ENCODE measurements around the gene TLE2. TPM values are rescaled to one million over a fixed set of nuclear protein-coding genes. Genes with fewer than 3 reads are reported as not detected.

TLE2 gene
- total and polyA plus RNA-seq, 9 of the 15 experiments (the other 6 are each of a cell fraction or from before 2014, with no cell fraction given): 0.35 to 13.1 (median 6.2) TPM

- no peaks in the 10 kb centered on the region for H4K20me1 ChIP-seq (replicated peaks; ENCODE audit: control insufficient read depth, insufficient read depth, low read length)
- peaks cover 4 to 30% of the 10 kb centered on the region in 2 experiments; a peak in 4 of 5 replicates for H3K4me1 ChIP-seq (replicated peaks in 1 of 2; ENCODE audit: control insufficient read depth in 2 of 2, insufficient read depth in 2 of 2, low read length in 2 of 2)
- DNase-seq (ENCODE audit: extremely low read depth in 1 of 4, low spot score in 3 of 4): no peak
- H3K9ac ChIP-seq (ENCODE audit: insufficient read depth in 1 of 2, low read depth in 2 of 2, low read length in 2 of 2): 0 out of 4 replicates have a peak overlapping the region, but pooled peaks of 1 of the 2 experiments have one; percentile 42
- TF ChIP-seq CHD1 (IDR thresholded peaks at IDR 0.05; ENCODE audit: low read length) (no peak), RCOR1 (IDR thresholded peaks at IDR 0.05; ENCODE audit: borderline replicate concordance in 1 of 2, low read depth in 2 of 2, low read length in 2 of 2) (peak; percentile 77 to 83; a peak in 2 of 4 replicates), SPI1 (IDR thresholded peaks at IDR 0.05; ENCODE audit: borderline replicate concordance, low read depth, low read length) (no peak), RBM25 (IDR thresholded peaks at IDR 0.05; ENCODE audit: low read depth, low read length, severe bottlenecking) (peak; percentile 97), ZC3H4 (CRISPR knock-in tag; IDR thresholded peaks at IDR 0.05; ENCODE audit: borderline replicate concordance) (no peak), CEBPG (CRISPR knock-in tag; IDR thresholded peaks at IDR 0.05) (no peak), CEBPG (tag; conservative IDR thresholded peaks at IDR 0.05 in 1 of 2, IDR thresholded peaks at IDR 0.05 in 1 of 2) (peak in 1 of 2 experiments; percentile 34; a peak in 1 of 4 replicates), FOXP1 (CRISPR knock-in tag; IDR thresholded peaks at IDR 0.05) (0 out of 2 replicates have a peak, but pooled peaks have one; percentile 9), ADNP (tag; IDR thresholded peaks at IDR 0.05) (peak; percentile 99), HDAC1 (IDR thresholded peaks at IDR 0.05) (no peak), HDAC2 (IDR thresholded peaks at IDR 0.05) (peak; percentile 68; the same call in 1 of the 2 replicates), CEBPB (tag; IDR thresholded peaks at IDR 0.05) (peak; percentile 48; the same call in 1 of the 2 replicates), ZNF384 (IDR thresholded peaks at IDR 0.05; ENCODE audit: low read depth, low read length) (0 out of 2 replicates have a peak, but pooled peaks have one; percentile 21), BCOR (IDR thresholded peaks at IDR 0.05) (peak; percentile 97), CREB3L1 (IDR thresholded peaks at IDR 0.05; ENCODE audit: borderline replicate concordance, low read depth) (no peak), ZNF561 (CRISPR knock-in tag; conservative IDR thresholded peaks at IDR 0.05) (no peak), PHF20 (IDR thresholded peaks at IDR 0.05; ENCODE audit: partially characterized antibody) (peak; percentile 28), CHD4 (IDR thresholded peaks at IDR 0.05; ENCODE audit: insufficient read depth, insufficient replicate concordance, low read depth, low read length, poor library complexity, severe bottlenecking) (peak; percentile 93), ELF4 (CRISPR knock-in tag; IDR thresholded peaks at IDR 0.05) (no peak), KDM1A (IDR thresholded peaks at IDR 0.05) (peak; percentile 83 to 84), CBX3 (IDR thresholded peaks at IDR 0.05; ENCODE audit: borderline replicate concordance in 1 of 2, low read length in 2 of 2) (peak in 1 of 2 experiments; percentile 74; a peak in 2 of 3 replicates), SMARCA5 (IDR thresholded peaks at IDR 0.05) (peak; percentile 92)
- H3K36me3 ChIP-seq (ENCODE audit: control insufficient read depth, insufficient read depth, low read length): peaks cover 2% of the 10 kb centered on the region; the same call in 1 of the 3 replicates
- intact Hi-C loops (cut with micrococcal nuclease): no loop called here
- H3K27ac ChIP-seq (ENCODE audit: extremely low read depth, low read depth, low read length): peak overlapping the region; percentile 77
- no peaks in the 10 kb centered on the region for H3K79me2 ChIP-seq (ENCODE audit: control insufficient read depth, insufficient read depth, low read length)
- no peaks in the 10 kb centered on the region for H3K9me3 ChIP-seq (replicated peaks; ENCODE audit: control insufficient read depth, insufficient read depth, low read depth, low read length)
- H3K4me3 ChIP-seq: no peak overlapping the region
- no peaks in the 10 kb centered on the region for H3K9me1 ChIP-seq (ENCODE audit: control insufficient read depth, insufficient read depth, low read length)
- ChIA-PET CTCF (ENCODE audit: low intra/inter-chr PET ratio) (no interaction called here), POLR2A (no interaction called here)
- H2AFZ ChIP-seq (ENCODE audit: low read depth, low read length): 0 out of 2 replicates have a peak overlapping the region, but pooled peaks have one; percentile 21
- peak overlapping the region; percentile 12; the same call in 1 of the 2 replicates for H3K4me2 ChIP-seq (ENCODE audit: insufficient read depth, low read length)
- WGBS (ENCODE audit: insufficient coverage, low coverage, missing lambda C conversion rate): 73% methylated on average over 5 of the region's 5 CpGs
- FAIRE-seq: no peak
- ATAC-seq: no peak
- H3K27me3 ChIP-seq (ENCODE audit: control insufficient read depth in 2 of 2, insufficient read depth in 2 of 2, low read length in 2 of 2): no peaks in the 10 kb centered on the region
- in situ Hi-C loops (cut with MboI): no loop called here
- no TSS peak for BruUV-seq (replicated peaks)
Measured at GRCh38 chr19:3048190-3048533, 19.1 kb upstream of the TLE2 start.
